HG03095 (cell line): ENCODE results near the gene PKP4.

Experiments
- ATAC-seq: cut with Tn5 transposase; IDR thresholded peaks from one replicate; pipeline ENCODE4 v1.9.1; 2021; ENCODE audit warnings: moderate library complexity; ENCODE audit not compliant: unreplicated experiment

Gene PKP4

GRCh38 chr2:158635961-158636601 is 179.3 kb downstream of the PKP4 start:
- no peak for ATAC-seq

DNA sequence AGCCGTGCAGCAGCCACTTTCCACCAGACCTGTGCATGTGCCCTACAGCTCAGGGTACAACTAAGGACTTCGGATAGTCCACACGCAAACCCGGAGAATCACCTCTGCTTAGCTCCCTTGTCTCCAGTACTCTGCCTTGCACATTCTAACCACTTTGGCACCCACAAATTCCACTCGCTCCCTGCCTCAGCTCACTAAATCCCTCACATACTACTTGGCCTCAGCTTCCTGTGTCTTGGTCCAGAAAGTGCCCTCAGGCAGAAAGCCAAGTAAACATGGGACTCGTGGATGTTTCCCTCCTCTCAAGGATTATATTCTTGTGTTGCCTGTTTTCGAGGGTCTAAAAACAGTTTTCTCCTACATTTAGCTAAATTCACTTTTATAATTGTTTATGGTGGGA is 180.6 kb downstream of the PKP4 start:
- no peak for ATAC-seq

GRCh38 chr2:158644139-158644538 is 187.4 kb downstream of the PKP4 start:
- ATAC-seq = no peak

DNA sequence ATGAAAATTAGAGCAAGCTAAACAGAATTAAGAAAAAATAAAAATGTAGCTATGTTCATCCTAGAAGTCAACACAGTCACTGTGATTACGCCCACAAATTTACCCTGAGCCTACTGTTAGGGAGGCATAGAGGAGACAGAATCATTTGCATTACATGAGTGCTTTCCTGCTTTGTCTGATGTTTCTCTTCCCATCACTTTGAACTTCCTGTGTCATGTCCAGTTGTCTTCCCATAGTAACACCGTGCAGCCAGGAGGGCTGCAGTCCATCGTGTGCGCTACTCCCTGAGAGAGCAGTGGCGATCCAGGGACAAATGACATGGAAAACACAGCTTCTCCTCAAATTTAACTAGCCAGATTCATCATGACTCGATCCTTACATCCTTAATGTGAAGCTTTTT is 188.5 kb downstream of the PKP4 start:
- ATAC-seq = no peak

GRCh38 chr2:158647436-158648231 is 190.9 kb downstream of the PKP4 start:
- ATAC-seq = no peak

DNA sequence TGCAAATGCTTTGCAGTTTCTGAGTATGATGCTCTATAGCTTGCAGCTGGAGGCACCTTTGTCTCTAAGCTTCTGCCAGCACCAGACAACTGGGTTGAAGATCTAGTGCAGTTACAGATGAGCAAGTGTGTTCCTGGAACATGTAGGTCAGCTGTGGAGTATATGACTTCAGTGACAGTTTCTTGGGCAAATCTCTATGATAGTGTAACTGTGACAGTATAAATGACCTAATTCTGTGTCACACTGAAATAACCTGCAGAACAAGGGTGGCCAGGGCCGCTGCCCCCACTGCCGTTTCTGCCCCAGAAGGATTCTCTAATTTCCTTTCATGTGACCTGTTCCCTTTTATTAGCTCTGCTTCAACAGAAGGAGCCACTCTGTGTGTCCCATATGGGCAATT is 193.1 kb downstream of the PKP4 start:
- no peak for ATAC-seq

GRCh38 chr2:158650646-158651357 is 194.1 kb downstream of the PKP4 start:
- no peak for ATAC-seq

GRCh38 chr2:158651358-158652057 is 194.8 kb downstream of the PKP4 start:
- no peak for ATAC-seq

DNA sequence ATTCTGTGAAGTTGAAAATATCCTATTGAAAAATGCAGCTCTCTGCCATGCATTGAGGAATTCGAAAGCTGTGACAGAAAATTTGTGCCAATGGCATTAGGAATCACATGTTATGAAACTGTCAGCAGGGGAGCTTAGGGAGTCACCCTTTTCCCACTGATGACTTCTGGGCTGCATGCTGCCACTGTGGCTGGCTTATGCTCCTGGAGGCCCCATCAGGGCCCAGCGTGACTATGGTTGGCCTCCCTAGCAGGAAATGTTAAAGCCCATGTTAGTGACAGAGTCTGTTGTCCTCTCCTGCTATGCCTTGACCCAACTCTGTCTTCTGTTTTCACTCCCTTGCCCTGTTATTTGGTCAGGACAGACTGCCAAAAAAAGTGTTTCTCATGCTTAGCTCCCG is 198.9 kb downstream of the PKP4 start:
- ATAC-seq = no peak

DNA sequence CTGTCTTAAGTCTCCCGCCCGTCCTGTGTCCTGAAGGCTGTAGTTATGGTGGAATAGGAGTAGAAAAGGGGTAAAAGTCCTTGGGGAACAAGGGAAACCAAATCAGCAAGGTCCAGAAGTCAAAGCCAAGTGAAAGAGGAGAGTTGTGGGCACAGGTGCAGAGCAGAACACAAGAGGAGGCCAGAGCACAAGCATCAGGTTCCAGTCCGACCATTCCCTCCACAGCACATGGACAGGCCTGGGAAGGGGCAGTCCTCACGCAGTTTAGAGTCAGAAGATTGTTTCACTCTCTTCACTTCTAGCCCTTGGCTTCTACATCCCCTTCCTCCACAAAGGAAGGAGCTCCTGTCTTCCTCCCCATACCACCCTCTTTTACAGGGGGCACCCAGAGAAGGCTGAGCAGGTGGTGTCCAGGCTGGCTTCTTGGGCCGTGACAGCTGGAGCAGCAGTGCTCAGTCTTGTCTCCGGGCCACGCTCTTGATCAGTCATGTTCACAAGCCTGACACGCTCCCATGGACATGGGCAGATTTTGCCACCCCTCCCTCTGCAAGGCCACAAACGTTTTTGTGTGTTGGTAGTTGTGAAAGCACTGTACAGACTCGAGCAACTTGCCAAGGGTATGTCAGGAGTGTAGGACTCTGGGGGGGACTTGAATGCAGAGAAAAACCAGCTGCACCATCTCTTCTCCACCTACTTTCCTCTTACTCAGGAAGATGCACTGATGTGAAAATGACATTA is 199.9 kb downstream of the PKP4 start:
- ATAC-seq = no peak

GRCh38 chr2:158658396-158658795 is 201.6 kb downstream of the PKP4 start:
- no peak for ATAC-seq

GRCh38 chr2:158659483-158659882 is 202.7 kb downstream of the PKP4 start:
- ATAC-seq = no peak

- no peak for ATAC-seq
These were observed 204.5 kb downstream of the PKP4 start for GRCh38 chr2:158661231-158661630.

DNA sequence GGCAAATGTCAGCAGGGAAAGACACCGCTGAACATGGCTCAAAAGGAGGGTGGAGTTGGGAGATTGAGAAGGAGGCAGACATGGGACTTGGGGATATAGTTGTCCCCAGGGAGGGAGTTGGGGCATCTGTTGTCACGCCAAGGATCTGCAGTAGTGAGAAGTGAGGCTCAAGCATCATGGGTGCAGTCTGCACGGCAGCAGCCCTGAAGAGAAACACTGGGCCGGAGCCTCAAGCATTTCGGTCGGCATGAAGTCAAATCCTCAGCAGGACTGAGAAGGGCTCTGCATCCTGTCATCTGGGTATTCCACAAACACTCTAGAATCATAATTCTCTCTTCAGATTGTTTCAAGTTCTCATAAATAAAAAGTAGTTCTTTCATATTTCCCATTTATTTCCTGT is 205.7 kb downstream of the PKP4 start:
- ATAC-seq = no peak

DNA sequence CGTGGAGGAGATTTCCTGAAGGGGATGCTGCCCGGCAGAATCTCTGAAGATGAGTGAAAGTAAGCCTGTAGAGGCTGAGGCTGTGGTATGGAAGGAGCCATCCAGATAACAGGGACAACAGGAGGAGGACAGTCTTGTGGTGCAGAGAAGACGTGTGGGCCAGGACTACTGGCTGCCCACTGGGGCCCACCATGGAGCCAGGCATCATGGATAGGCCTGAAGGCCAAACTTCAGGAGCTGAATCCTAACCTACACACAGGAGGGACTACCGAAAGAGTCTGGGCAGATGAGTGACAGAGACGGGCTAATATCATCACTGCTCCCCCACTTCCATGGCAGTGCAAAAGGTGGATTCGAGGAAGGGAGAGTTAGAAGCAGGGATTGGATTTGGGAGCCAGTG is 207.0 kb downstream of the PKP4 start:
- ATAC-seq = no peak

DNA sequence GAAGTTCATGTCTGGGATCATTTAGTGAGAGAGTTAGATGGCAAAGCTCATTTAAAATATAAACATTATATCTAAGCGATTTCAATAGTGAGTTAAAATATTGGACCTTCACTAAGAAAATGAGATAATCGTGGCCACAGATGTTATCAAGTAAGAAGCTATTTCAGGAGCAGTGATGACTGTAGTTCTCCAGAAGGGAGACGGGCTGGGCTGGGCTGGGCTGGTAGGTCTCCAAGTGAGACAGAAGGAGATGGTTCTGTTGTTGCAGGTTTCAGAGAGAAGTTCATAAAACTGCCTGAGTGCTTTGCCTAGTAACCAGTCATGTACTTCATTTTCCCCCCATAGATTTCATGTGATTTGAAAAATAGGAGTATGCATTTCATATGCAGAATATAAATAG is 208.2 kb downstream of the PKP4 start:
- no peak for ATAC-seq

GRCh38 chr2:158665536-158666302 is 209.0 kb downstream of the PKP4 start:
- ATAC-seq = no peak

- no peak for ATAC-seq
These were observed 210.2 kb downstream of the PKP4 start for GRCh38 chr2:158666969-158667368.

DNA sequence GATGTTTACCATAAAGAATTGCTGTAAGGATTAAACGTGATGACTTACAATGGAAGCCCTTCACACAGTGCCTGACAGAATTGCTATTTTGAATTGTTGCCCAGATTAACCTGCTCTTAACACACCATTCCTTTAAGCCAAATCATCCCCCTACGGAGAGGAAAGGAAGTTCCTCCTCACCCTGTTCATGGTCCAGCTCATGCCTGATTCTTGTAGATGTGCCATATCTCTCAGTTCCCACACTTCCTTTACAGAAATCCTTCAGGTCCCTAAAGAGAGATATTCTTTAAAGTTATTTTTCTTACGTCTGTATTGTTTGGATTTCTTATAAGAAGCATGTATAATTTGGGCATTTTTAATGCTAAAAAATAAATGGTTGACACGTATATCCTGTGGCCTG is 210.8 kb downstream of the PKP4 start:
- ATAC-seq = no peak
